Measurements from ENCODE around the gene PANK4.

The PANK4 gene

DNA sequence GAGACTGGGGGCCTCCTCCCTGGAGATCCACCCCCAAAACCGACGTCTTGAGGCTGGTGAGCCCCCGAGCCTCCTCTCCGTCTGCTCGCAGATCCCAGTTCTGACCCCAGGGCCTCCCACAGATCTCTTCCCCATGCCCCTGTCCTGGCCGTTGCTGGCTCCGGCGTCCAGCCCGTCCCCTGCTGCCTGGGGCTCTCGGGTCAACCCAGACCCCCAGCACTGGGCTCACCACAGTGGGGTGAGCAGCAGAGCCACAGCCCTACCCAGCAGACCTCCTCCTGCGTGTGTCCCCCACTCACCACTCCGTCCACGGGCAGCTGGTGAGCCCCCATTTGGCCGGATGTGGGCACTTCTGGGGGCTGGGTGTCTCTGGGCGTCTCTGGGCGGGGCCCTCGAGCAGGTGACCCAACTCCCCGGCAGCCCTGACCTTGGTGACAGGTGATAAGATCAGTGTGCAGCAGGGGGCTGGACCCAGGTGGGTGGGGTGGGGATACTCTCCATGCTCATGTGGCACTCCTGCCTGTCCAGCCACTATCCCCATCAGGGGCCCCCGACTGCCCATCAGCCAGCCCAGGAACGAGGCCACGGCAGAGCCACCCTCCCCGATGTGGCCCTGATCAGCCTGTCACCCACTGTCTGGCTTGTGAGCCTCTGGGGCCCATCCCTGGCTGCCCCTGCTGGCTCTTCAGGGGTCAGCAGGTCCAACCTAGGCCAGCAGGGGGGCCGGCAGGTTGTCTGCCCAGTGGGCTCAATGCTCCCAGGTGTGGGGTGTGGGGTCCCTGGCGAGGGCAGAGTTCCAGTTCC, 30.5 kb upstream of the PANK4 start:
- TF ChIP-seq TCF4 (CRISPR knock-in tag; IDR thresholded peaks at IDR 0.05; ENCODE audit: borderline replicate concordance) = no peak
- TF ChIP-seq ISL1 (CRISPR knock-in tag; IDR thresholded peaks at IDR 0.05) = no peak
- TF ChIP-seq, protein P1, sequence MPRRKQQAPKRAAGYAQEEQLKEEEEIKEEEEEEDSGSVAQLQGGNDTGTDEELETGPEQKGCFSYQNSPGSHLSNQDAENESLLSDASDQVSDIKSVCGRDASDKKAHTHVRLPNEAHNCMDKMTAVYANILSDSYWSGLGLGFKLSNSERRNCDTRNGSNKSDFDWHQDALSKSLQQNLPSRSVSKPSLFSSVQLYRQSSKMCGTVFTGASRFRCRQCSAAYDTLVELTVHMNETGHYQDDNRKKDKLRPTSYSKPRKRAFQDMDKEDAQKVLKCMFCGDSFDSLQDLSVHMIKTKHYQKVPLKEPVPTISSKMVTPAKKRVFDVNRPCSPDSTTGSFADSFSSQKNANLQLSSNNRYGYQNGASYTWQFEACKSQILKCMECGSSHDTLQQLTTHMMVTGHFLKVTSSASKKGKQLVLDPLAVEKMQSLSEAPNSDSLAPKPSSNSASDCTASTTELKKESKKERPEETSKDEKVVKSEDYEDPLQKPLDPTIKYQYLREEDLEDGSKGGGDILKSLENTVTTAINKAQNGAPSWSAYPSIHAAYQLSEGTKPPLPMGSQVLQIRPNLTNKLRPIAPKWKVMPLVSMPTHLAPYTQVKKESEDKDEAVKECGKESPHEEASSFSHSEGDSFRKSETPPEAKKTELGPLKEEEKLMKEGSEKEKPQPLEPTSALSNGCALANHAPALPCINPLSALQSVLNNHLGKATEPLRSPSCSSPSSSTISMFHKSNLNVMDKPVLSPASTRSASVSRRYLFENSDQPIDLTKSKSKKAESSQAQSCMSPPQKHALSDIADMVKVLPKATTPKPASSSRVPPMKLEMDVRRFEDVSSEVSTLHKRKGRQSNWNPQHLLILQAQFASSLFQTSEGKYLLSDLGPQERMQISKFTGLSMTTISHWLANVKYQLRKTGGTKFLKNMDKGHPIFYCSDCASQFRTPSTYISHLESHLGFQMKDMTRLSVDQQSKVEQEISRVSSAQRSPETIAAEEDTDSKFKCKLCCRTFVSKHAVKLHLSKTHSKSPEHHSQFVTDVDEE (CRISPR knock-in tag; IDR thresholded peaks at IDR 0.05) = no peak
- no peak for TF ChIP-seq ZFP30 (CRISPR knock-in tag; IDR thresholded peaks at IDR 0.05)
- TF ChIP-seq, protein P2, sequence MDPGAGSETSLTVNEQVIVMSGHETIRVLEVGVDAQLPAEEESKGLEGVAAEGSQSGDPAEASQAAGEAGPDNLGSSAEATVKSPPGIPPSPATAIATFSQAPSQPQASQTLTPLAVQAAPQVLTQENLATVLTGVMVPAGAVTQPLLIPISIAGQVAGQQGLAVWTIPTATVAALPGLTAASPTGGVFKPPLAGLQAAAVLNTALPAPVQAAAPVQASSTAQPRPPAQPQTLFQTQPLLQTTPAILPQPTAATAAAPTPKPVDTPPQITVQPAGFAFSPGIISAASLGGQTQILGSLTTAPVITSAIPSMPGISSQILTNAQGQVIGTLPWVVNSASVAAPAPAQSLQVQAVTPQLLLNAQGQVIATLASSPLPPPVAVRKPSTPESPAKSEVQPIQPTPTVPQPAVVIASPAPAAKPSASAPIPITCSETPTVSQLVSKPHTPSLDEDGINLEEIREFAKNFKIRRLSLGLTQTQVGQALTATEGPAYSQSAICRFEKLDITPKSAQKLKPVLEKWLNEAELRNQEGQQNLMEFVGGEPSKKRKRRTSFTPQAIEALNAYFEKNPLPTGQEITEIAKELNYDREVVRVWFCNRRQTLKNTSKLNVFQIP (CRISPR knock-in tag; IDR thresholded peaks at IDR 0.05; ENCODE audit: borderline replicate concordance, low read depth) = no peak
- no peak for TF ChIP-seq GLIS3 (CRISPR knock-in tag; IDR thresholded peaks at IDR 0.05)
- TF ChIP-seq PPARA (CRISPR knock-in tag; IDR thresholded peaks at IDR 0.05; ENCODE audit: borderline replicate concordance) = no peak
- TF ChIP-seq ESRRG (CRISPR knock-in tag; IDR thresholded peaks at IDR 0.05) = no peak
- no peak for TF ChIP-seq CSDC2 (CRISPR knock-in tag; IDR thresholded peaks at IDR 0.05)
- no peak for TF ChIP-seq ZNF8 (CRISPR knock-in tag; IDR thresholded peaks at IDR 0.05)
- TF ChIP-seq OSR1 (CRISPR knock-in tag; IDR thresholded peaks at IDR 0.05) = no peak
- TF ChIP-seq ZNF565 (CRISPR knock-in tag; conservative IDR thresholded peaks at IDR 0.05; ENCODE audit: low read depth) = no peak
- no peak for TF ChIP-seq ZC3H10 (CRISPR knock-in tag; IDR thresholded peaks at IDR 0.05)
- TF ChIP-seq, protein P3, sequence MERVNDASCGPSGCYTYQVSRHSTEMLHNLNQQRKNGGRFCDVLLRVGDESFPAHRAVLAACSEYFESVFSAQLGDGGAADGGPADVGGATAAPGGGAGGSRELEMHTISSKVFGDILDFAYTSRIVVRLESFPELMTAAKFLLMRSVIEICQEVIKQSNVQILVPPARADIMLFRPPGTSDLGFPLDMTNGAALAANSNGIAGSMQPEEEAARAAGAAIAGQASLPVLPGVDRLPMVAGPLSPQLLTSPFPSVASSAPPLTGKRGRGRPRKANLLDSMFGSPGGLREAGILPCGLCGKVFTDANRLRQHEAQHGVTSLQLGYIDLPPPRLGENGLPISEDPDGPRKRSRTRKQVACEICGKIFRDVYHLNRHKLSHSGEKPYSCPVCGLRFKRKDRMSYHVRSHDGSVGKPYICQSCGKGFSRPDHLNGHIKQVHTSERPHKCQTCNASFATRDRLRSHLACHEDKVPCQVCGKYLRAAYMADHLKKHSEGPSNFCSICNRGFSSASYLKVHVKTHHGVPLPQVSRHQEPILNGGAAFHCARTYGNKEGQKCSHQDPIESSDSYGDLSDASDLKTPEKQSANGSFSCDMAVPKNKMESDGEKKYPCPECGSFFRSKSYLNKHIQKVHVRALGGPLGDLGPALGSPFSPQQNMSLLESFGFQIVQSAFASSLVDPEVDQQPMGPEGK (CRISPR knock-in tag; IDR thresholded peaks at IDR 0.05; ENCODE audit: borderline replicate concordance) = no peak
- TF ChIP-seq, protein P4, sequence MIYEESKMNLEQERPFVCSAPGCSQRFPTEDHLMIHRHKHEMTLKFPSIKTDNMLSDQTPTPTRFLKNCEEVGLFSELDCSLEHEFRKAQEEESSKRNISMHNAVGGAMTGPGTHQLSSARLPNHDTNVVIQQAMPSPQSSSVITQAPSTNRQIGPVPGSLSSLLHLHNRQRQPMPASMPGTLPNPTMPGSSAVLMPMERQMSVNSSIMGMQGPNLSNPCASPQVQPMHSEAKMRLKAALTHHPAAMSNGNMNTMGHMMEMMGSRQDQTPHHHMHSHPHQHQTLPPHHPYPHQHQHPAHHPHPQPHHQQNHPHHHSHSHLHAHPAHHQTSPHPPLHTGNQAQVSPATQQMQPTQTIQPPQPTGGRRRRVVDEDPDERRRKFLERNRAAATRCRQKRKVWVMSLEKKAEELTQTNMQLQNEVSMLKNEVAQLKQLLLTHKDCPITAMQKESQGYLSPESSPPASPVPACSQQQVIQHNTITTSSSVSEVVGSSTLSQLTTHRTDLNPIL (CRISPR knock-in tag; IDR thresholded peaks at IDR 0.05; ENCODE audit: low read depth) = no peak
- TF ChIP-seq ZNF70 (CRISPR knock-in tag; IDR thresholded peaks at IDR 0.05) = no peak
- no peak for TF ChIP-seq ARNTL (CRISPR knock-in tag; IDR thresholded peaks at IDR 0.05; ENCODE audit: borderline replicate concordance, low read depth)
- TF ChIP-seq SNAI2 (CRISPR knock-in tag; IDR thresholded peaks at IDR 0.05) = no peak
- no peak for TF ChIP-seq BACH2 (CRISPR knock-in tag; IDR thresholded peaks at IDR 0.05; ENCODE audit: borderline replicate concordance)
- no peak for ATAC-seq

DNA sequence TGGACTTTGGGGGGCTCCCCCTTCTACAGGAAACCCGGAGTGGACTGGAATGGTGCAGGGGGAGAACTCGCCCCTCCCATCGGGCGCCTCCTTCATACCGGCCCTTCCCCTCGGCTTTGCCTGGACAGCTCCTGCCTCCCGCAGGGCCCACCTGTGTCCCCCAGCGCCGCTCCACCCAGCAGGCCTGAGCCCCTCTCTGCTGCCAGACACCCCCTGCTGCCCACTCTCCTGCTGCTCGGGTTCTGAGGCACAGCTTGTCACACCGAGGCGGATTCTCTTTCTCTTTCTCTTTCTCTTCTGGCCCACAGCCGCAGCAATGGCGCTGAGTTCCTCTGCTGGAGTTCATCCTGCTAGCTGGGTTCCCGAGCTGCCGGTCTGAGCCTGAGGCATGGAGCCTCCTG, 29.9 kb upstream of the PANK4 start, which contains the start of gene TNFRSF14:
Gene TNFRSF14, plus strand, starts transcription at position 95 of the 401 bp plus-strand sequence. Its CDS starts 294 bp downstream, at position 389.
- TF ChIP-seq, protein P3 (CRISPR knock-in tag; IDR thresholded peaks at IDR 0.05; ENCODE audit: borderline replicate concordance) = no peak
- no peak for TF ChIP-seq PPARA (CRISPR knock-in tag; IDR thresholded peaks at IDR 0.05; ENCODE audit: borderline replicate concordance)
- peak; percentile 10; the same call in 1 of the 3 replicates for ATAC-seq

Measured in SK-N-SH treated with all-trans-retinoic acid at 6 μM for 48 hours (cell line).